HPDE6-E6E7 (cell line): Measurements from ENCODE around the gene OR4B1.
"Not testable (repeated sequence)": the region's sequence is repeated elsewhere in the genome, so short reads cannot be mapped to it uniquely, and the experiment has no call there.

Experiments
- DNase-seq: peaks from one replicate; pipeline ENCODE4 v3.0.0; 2011; ENCODE audit warnings: missing footprints; ENCODE audit errors: extremely low spot score

Gene OR4B1, protein sequence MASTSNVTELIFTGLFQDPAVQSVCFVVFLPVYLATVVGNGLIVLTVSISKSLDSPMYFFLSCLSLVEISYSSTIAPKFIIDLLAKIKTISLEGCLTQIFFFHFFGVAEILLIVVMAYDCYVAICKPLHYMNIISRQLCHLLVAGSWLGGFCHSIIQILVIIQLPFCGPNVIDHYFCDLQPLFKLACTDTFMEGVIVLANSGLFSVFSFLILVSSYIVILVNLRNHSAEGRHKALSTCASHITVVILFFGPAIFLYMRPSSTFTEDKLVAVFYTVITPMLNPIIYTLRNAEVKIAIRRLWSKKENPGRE

DNA sequence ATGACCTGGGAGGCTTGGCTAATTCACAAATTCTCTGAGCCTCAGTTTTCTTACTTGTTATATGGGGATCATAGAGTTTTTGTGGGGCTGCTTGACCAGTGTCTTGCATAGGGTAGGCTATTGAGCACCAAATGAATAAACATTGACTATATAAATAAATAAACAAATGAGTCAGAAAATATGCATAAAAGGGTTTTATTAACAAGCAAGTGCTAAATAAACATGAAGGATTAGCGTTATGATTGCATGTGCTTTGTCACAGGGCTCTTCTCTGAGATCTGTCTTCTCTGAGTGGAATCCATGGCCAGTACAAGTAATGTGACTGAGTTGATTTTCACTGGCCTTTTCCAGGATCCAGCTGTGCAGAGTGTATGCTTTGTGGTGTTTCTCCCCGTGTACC lies at the start of gene OR4B1:
OR4B1 (plus strand) TSS at position 301 of the 400 bp plus-strand sequence; CDS start at position 301, 0 bp downstream.
- no peak for DNase-seq

DNA sequence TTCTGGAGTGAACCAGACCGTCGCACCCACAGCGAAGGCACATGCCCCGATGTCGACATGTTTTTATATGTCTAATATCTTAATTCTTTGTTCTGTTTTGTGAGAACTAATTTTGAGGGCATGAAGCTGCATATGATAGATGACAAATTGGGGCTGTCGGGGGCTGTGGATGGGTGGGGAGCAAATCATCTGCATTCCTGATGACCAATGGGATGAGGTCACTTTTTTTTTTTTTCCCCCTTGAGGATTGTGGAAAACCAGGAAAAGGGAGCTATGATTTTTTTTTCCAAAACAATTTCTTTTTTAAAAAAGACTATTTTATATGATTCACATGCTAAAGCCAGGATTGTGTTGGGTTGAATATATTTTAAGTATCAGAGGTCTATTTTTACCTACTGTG lies 49.2 kb upstream of the OR4B1 start:
- DNase-seq, result no peak

DNA sequence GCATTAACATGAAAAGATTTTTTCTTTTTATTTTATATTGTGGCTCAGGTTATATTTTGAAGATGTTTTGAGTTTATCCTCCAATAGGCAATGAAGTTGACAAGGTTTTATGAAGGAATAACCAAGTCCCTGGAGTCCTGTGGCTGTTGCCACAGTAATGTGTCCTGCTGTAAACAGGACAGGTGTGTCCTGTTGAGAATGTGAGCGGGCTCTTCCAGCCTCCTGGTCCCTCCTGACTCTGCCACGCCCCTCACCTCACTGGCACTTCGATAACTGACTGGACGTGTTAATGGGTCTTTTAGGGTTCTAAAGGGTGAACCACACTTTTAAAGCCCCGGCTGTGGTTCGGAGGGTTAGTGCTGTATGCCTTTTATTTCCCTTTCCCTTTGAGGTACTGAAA lies 47.8 kb upstream of the OR4B1 start:
- no peak for DNase-seq

DNA sequence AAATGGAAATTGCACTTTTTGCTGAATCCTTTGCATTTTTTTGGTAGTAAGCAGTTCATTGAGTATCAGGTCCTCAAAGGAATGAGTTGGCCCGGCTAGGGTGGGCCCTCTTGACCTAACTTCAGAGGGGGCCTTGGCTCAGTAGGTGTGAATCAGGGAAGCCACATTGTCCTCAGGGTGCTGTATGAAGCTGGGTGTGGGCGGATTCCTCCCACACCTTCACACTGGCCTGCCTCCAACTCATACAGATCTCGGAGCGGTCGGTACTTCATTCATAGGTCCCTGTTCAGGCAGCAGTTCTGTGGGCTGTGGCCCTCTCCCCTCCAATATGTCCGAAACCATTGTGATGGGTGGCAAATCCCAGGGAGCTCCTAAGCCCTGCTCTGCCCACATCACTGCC lies 47.4 kb upstream of the OR4B1 start:
- DNase-seq, result no peak

DNA sequence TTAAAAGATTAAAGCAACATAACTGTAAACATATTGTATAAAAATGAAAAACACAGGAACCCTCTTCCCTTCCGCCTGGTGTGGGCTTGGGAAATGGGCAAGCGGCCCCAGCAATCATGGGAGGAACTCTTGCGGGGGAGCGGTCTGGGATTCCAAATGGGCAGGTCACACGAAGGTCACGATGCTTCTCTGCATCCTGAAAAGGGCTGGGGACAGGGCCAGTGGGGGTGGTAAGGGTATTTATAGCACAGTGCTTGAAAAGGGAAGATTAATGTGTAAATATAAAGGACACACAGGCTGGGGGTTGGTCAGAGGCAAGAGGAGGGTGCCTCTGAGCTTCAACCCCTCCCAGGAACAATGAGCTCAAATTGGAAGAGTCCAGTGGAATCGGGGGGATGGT lies 46.9 kb upstream of the OR4B1 start:
- no peak for DNase-seq

DNA sequence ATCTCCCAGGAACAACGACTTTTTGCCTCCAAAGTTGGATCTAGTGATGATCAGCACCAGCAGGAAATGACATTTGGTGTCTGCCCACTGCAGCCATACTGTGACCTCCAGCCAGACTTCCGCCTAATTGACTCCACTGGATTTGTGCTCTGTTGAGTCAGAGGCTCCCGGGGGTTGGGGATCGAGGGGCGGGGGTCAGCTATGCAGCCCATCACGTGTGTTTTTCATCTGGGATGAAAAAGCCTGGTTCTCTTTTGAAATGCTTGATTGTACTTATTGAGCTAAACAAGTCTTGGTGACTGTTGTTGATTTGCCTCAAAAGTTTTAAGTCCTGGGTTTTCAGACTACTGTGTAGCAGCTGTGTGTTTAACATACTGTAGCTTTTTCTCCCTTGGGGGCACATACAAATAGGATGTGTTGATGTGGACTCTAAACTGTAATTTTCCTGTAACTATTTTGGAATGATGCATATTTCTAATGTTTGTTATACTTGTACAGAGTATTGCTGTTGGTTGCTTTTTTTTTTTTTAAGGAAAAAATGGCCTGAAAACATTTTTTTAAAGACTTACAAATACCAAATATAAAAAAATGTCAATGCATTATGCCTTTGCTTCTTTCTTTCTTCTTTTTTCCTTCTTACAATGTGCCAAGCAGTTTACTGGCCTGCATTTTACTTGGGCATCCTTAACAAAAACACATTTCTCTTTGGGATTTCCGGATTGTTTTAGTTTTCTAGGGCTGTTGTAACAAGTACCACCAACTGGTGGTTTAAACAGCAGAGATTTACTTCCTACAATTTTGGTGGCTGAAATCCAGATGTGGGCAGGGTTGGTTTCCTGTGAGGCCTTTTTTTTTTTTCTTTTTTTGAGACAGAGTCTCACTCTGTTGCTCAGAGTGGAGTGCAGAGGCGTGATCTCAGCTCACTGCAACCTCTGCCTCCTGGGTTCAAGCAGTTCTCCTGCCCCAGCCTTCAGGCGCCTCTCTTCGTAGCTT lies 46.1 kb upstream of the OR4B1 start:
- DNase-seq, result no peak

DNA sequence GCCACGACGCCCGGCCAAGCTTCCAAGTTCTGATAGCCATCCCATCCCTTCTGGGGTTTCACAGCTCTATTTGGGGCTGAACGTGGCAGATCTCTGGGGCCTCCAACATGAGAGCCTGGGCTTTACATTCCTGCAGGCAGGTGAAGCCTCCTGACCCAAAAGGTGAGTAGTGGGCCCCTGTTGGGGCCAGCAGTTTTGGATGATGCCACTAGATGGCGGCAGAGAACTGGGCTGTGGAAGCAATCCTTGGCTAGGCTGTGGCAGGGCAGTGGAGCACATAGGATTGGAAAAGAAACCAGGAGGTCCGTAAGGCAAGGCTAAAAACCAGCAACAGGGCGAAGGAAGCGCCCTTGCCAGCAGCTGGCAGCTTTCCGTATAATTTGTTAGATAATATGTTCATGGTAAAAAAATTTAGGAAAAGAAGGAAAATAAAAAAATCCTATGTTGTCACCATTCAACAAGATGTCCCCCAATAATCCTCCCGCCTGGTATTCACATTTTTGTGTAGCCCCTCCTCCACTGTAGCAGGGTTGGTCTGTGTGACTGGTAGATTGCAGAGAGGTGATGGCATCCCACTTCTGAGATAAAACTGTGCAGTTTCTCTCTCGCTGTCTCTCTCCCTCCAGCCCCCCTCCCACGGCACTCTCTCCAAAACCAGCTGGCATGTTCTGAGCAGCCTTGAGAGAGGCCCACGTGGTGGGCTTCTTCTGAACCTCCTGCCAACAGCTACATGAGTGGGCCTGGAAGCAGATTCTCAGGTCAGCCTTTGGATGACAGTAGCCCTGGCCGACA lies 43.6 kb upstream of the OR4B1 start:
- peak; percentile 69 for DNase-seq

DNA sequence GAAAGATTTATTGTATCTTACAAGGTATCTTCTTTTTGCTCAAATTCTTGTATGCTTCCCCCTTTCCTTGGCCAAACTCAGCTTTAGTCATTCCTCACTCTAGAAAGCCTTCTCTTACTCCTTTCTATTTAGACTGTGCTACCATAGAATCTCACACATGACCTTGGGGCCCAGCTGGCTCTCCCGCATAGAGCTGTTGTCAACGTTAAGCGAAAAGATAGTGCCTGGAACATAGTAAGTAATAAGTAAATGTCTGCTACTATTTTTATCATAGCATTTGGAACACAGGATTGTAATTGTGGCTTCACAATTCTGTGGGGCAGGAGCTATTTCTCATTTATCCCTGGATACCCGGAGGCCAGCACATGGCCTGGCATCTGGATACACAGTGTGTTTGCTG lies 38.9 kb upstream of the OR4B1 start:
- no peak for DNase-seq

DNA sequence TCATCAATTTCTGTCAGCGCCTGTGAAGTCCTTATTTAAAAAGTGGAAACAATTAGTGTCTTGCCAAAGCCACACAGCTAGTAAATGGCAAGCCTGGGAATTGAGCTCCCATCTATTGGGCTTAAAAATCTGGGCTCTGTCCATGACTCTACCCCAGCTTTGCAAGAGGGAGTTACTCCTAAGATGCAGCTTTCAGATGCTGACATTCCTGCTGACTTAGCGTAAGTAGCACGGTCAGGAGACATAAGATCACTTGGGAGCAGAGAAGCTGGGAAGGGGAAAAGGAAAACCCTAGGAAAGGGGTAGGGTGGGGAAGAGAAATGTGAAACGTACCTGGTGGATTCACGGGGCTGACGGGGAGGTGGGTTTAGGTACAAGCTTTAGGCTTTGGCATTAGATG lies 36.0 kb upstream of the OR4B1 start:
- DNase-seq, result no peak

DNA sequence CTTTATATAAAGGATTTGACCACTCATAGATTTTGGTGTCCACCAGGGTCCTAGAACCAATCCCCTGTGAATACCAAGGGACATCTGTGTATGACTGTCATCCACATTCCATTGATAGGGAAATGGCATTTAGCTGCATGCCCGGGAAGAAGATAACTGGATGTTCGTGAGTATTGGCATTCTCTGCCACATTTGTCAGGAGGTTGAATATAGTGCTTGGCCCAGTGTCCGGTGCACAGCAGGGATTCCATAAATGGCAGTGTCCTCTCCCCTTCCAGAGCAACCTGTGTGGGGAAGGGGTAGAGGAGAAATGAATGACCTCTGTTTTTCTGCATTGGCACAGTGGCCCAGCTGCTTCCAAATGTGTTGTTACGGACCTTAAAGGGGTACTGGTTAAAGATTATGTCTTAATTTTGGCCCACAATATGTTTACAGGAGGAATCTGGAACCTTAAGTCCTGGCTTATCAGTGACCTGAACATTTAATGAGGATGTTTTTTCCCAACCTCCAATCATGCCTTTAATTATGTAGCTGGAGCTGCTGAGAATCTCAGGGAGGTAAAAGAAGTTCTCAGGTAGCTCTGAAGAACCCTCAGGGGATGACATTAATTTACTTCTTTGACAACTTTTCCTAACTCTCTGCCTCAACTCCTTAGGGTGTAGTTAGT lies 33.6 kb upstream of the OR4B1 start:
- no peak for DNase-seq

DNA sequence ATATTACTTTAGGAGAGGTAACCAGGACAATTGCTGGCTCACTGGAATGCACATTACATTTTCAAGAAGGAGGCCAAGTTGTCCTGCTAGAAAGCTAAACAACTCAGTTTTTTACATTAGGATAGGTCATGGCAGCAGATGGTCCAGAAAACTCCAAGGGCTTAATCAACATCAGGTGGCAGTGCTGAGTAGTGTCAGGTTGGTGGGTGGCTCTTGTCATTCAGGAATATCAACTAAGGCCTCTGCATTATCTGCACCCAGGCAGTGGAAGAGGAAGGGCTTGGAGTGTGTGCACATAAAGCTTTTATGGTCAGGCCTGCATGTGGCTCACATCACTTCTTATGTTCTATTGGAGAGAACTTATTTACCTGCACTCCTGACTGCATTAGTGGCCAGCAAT lies 32.2 kb upstream of the OR4B1 start:
- no peak for DNase-seq

DNA sequence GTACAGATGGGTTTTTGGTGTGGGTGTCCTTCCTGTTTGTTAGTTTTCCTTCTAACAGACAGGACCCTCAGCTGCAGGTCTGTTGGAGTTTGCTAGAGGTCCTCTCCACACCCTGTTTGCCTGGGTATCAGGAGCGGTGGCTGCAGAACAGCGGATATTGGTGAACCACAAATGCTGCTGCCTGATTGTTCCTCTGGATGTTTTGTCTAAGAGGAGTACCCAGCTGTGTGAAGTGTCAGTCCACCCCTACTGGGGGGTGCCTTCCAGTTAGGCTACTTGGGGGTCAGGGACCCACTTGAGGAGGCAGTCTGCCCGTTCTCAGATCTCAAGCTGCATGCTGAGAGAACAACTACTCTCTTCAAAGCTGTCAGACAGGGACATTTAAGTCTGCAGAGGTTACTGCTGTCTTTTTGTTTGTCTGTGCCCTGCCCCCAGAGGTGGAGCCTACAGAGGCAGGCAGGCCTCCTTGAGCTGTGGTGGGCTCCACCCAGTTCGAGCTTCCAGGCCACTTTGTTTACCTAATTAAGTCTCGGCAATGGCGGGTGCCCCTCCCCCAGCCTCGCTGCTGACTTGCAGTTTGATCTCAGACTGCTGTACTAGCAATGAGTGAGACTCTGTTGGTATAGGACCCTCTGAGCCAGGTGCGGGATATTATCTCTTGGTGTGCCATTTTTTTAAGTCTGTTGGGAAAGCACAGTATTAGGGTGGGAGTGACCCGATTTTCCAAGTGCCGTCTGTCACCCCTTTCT lies 25.5 kb upstream of the OR4B1 start:
- not testable (repeated sequence) for DNase-seq

DNA sequence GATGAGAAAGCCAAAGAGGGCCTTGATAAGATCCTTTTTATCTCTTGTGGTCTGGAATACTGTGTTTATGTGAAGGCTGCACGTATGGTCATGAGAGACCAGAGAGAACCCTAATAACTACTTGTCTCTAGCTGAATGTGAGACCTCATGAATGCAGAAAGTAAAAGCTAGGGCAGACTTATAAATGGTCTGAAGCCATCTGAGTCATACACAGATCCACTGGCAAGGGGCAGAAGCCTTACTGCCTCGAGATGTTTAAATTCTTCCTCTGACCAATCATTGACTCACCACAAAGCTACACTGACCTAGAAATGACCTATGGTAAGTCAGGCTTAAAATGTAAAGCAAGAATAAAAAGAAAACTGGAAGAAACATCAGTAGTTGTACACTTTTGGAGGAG lies 22.7 kb upstream of the OR4B1 start:
- no peak for DNase-seq

DNA sequence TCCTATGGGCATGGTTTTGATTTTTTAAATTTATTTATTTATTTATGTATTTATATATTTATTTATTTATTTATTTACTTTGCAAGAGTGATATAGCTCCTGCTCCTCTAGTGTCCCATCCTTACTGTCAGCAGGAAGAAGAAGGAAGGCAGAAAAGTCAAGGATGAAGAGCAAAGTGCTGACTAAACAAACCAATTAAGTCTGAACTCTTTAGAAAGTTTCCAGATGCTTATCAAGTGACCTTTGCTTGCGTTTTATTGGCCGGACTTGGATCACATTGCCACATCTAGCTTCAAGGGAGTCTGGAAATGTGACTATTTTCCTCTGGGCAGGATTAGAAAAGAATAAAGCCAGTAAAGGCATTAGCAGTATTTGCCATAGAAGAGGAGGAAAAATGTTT lies 8.7 kb upstream of the OR4B1 start:
- no peak for DNase-seq

DNA sequence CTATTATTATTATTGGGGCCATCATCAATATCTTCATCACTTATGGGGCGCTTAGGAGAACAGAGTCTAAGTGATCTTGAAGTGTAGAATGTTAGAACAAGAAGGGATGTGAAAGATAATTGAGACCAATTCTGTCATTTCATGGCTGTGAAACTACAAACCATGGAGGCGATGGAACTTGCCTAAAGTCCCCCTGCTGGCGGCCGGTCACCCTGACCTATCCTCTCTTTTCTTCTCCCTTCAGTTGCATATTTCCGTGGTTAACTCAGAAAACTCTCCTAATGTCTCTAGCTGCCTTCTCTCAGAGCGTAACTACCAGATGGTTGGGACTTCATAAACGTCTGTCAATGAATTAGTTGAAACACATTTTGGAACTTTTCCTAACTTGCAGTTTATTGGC lies 6.6 kb upstream of the OR4B1 start:
- DNase-seq, result no peak

DNA sequence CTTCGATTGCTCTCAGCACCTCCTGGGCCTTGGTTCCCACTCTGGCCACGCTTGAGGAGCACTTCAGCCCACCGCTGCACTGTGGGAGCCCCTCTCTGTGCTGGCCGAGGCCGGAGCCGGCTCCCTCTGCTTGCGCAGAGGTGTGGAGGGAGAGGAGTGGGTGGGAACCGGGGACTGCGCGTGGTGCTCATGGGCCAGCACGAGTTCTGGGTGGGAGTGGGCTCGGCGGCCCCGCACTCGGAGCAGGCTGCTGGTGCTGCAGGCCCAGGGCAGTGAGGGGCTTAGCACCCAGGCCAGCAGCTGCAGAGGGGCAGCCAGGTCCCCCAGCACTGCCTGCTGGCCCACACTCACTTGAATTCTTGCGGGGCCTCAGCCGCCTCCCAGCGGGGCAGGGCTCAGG lies 12.2 kb downstream of the OR4B1 start:
- DNase-seq, result no peak

DNA sequence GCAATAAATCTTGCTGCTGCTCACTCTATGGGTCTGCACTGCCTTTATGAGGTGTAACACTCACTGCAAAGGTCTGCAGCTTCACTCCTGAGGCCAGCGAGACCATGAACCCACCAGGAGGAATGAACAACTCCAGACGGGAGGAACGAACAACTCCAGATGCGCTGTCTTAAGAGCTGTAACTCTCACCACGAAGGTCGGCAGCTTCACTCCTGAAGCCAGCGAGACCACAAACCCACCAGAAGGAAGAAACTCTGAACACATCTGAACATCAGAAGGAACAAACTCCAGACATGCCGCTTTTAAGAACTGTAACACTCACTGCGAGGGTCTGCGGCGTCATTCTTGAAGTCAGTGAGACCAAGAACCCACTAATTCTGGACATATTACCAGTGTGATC lies 13.4 kb downstream of the OR4B1 start:
- DNase-seq, result not testable (repeated sequence)

DNA sequence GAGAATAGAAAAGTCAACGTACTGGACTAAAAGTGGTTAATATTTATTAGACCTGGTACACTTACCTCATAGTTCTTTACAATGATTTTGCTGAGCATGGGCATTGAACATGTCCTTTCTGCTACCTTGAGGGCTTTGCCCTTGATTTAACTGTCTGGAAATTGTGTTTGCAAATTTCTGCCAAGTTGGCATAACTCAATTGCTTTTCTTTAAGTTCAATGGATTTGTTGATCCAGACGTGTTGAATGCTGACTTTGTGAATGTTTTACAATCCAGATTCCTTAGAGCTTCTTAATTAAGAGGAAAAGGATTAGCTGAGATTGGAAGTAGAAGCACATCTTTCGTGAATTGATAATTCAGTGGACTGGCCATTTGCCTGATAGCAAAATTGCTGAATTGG lies 21.1 kb downstream of the OR4B1 start:
- DNase-seq, result no peak

DNA sequence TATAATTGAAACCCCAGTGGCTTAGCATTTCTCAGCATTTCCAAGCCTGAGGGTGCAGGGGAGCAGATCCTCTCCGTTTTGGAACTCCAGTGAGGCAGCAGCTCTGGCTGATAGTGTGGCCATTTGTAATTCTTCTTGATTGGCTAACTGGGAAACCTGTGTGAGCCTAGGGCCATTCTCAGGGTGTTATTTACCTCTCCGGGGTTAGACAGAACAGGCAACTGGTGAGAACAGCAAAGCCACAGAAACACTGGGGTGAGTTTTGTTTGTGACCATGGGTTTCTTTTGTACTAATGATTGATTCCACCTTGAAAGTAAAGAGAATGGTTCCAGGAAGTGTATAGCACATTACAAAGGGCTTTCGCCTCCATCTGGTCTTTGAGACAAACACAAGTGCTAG lies 25.9 kb downstream of the OR4B1 start:
- no peak for DNase-seq

DNA sequence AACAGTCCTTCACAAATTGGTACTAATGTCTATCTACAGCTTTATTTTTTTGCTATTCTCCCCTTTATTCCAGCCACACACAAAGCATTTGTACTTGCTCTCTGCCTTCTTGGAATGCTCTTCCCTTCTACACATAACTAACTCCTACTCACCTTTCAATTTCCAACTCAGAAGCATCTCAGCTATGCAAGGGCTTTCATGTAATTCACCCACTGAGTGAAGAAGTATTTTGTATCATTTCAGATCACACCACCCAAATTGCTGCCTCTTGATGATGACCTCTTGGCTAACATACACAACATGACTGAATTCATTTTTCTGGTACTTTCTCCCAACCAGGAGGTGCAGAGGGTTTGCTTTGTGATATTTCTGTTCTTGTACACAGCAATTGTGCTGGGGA lies 28.2 kb downstream of the OR4B1 start, which contains the start of gene OR4X2:
OR4X2 (plus strand) TSS at position 301 of the 400 bp plus-strand sequence; CDS start at position 301, 0 bp downstream.
- no peak for DNase-seq

DNA sequence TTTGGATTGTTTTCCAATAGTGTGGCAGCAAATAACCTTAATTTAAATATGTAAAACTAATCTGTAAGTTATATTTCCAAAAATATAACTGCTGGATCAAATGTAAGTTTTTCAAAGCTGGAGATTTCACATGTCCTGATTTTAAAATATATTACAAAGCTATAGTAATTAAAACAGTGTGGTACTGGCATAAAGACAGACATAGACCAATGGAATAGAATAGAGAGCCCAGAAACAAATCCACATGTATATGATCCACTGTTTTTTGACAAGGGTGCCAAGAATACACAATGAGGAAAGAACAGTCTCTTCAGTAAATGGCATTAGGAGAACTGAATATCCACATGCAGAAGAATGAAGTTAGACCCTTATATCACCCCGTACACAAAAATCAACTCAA lies 32.3 kb downstream of the OR4B1 start:
- DNase-seq, result no peak
